ENCODE results near the gene ZNF341.

ZNF341 gene

DNA sequence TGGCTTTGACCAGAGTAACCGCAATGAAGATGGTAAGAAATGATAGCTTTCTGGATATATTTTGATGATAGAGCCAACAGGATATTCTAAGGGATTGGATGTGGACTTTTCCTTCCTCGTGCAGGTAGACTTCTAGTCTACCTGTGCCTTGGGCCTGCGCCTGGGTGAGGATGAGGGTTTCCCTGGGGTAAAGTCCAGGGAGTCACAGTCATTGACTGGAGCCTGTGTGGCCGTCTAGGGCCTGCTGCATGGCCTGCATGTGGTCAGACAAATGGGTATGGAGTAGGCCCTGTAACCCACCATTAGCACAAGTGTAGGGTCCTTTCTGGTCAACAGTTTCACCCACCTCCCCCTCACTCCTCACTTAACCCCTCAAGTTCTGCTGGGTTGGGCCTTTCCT, 66.6 kb downstream of the ZNF341 start:
- DNase-seq = no peak

GRCh38 chr20:33803921-33804337, 72.1 kb downstream of the ZNF341 start:
- no peak for DNase-seq

- DNase-seq = no peak
Measured at GRCh38 chr20:33808388-33808787, 76.6 kb downstream of the ZNF341 start.

GRCh38 chr20:33810259-33810658, 78.5 kb downstream of the ZNF341 start:
- DNase-seq = no peak

GRCh38 chr20:33810885-33811775, 79.3 kb downstream of the ZNF341 start, which contains the start of gene CHMP4B:
CHMP4B (plus strand) TSS chr20:33811348; CDS start chr20:33811469, 121 bp downstream.
- peak; percentile 98 to 99 for DNase-seq

GRCh38 chr20:33811776-33812151, 80.0 kb downstream of the ZNF341 start:
- DNase-seq = no peak

DNA sequence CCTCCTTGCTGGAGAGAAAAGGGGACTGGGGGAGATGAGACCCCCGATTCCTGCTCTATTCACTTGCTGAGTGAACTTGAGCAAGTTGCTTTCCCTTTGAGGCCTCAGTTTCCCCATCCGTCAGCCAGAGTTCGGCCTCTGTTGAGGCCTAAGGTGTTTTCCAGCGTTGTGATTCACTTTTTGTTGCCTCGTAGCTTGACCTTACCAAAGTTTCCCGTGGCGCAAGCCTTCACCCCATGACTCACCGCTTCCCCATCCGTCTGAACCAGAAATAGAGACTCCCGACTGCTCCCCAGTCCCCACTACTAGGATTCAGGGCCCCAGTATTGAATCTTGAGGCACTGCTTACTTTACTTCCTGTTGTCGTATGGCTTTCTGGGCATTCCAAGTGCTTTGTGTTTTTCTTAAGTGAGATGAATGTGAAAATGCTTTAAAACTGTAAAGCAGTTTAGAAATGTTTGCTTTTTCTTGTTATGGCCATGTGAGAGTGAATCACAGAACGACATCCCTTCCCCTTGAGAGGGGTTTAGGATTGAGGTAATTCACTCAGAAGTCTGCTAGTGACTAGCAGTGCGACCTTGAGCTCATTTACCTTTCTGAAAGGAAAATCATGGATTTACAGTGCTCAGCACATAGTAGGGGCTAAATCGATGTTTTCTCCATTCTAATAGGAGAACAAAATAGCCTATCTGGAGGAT, 80.5 kb downstream of the ZNF341 start:
- DNase-seq = no peak

DNA sequence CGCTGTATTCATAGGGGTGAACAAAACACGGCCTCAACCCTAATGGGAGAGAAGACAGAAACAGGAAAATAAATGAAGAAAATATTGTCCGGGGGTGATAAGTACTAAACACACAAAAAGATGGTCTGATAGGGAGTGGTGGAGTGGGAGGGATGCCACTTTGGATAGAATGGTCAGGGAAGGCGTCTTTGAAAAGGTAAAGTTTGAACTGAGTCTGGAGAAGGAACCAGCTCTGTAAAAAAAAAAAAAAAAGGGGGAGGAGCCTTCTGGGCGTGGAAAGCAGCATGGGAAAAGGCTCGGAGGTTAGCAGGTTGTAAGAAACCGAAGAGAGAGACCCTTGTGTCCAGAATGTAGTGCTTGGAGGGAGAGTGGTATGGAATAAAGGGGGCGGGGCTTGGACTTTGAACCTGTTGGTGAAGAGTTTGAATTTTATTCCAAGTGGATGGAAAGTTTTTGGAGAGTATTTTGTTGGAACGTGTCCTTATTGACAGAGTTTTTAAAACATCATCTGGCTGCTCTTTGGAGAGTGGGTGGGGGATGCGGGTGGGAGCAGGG, 81.2 kb downstream of the ZNF341 start:
- DNase-seq = peak in 1 of 2 experiments; percentile 6

- no peak for DNase-seq
Measured at GRCh38 chr20:33814238-33814712, 82.5 kb downstream of the ZNF341 start.

DNA sequence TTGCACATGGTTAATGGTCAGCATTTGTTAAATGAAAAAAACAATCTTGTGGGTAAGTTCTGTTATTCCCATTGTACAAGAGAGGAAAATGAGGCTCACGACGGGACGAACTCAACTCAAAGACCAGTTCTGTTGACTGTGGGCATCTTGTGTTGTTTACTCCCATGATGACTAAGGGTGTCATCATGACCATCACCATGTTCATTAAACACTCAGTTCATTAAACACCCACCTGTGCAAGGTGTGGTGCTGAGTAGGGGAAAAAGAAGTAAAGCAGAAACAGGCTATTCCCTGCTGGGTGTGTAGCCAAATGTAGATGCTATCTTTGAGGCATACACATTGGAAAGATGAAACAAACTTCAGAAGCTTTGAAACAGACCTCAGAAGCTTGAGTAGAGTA, 83.9 kb downstream of the ZNF341 start:
- DNase-seq = no peak

DNA sequence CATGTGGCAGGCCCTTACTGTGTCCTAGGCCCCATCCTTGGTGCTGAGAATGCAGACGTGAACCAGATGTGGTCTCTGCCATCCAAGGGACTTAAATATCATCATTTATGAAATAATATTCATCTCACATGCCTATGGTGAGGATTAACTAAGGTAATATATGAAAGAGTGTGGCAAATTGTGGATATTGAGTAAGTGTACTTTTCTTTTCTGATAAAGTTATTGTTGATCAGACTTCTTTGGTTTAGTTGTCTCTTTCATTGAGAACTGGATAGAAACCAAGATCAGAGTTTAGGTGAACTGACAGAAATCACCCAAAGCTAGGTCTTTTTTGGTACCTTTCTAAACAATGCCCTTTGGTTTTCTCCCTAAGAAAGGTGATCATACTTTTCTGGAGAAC, 84.4 kb downstream of the ZNF341 start:
- DNase-seq = no peak

- DNase-seq = no peak
Measured at GRCh38 chr20:33817411-33817810, 85.6 kb downstream of the ZNF341 start.

DNA sequence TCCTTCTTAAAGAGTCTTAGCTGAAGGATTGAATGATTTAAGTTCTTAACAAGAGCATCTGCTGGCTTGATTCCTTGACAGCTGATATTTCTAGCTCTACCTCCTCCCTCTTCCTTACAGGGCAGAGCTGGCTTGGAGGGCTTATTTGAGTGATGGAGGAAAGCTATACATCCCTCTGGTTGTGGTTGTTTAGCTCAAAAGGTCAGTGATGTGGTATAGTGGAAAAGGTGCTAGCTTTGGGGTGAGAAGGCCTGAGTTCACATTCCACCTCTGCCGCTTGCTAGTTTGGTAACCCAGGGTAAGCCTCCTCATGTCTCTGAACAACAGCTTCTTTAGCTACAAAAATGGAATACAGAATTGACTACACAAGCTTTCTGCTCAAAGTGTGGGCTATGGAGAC, 87.7 kb downstream of the ZNF341 start:
- no peak for DNase-seq

DNA sequence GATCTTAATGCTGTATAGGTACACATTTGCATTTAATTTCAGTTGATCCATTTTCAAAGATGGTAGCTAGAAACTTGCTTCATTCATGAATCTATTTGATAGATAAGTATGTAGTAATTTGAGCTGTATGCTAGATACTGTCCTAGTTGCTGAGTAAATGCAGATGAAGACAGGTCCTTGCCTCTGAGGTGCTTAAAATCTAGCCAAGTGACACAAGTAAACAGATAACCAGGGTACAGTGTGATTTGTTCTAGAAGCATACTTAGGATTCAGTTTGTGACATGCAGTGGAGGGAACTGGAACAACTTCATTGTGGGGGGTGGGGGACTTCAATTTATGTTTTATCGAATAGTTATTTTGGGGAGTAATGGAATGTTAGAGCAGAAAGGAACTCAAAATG, 88.6 kb downstream of the ZNF341 start:
- no peak for DNase-seq

GRCh38 chr20:33821270-33821836, 89.6 kb downstream of the ZNF341 start:
- no peak for DNase-seq

DNA sequence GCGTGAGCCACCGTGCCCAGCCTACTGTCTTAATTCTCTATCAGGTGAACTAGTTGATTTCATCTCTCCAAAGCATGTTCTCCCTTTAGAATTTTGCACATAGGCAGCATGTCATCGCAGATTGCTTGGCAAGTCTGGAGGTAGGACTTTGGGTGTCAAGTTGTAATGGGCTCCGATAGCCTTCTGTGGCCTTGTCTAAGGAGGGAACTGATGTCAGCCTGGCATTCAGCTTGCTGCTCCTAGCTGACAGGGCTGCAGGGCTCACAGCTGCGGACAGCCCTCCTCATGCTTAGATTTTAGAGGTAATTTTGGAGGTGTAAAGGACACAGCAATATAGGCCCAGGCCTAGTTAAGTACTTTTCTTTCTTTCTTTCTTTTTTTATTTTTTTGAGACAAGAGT, 90.6 kb downstream of the ZNF341 start:
- no peak for DNase-seq

GRCh38 chr20:33822991-33823390, 91.2 kb downstream of the ZNF341 start:
- DNase-seq = no peak

DNA sequence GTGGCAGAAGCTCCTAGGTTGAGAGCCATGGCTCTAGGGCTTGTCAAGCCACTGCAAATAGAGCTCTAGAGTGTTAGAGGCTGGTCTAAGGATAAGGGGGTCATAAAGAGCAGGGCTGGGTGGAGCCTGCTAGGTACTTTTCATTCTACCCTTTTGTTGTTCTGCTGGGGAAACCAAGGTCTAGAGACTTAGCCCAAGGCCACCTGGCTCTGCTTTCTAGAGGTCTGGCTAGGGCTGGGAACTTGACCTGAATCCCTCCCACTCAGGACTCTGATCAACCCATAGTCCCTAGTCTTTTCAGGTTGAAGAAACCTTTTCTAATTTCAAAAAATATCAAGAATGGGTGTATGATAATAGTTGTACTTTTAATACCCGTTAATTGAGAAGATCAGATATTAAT, 93.1 kb downstream of the ZNF341 start:
- no peak for DNase-seq

- DNase-seq = no peak
Measured at GRCh38 chr20:33825340-33826269, 93.8 kb downstream of the ZNF341 start.

DNA sequence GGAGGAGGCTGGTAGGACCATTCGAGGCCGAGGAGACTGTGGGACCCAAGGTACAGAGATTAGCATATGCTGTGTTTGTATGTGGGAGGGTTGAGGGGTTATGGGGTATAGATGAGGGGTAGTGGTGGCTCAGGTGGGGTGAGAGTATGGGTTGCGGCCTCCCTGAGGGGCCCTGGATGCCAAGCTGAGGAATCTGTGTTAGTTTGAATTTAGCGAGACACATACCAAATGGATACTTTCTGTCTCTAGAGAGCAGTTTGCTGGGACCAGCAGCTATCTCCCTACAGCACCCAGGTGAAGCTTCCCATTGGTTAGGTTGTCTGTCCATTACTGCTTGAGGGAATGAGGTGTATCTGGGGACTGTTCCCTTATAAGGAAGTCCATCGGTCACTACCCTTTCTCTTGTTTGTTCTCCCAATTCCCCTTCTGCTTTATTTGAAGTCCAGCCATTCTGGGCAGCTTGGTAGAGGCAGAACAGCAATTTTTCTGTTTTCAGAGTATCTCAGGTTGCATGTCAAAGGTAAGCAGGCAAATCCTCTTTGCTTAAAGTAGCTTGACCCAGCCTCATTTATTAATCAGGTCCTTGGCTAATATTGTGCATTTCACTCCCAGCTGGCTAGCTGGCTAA, 94.6 kb downstream of the ZNF341 start:
- peak in 1 of 2 experiments; percentile 11 for DNase-seq

- no peak for DNase-seq
Measured at GRCh38 chr20:33827109-33827508, 95.3 kb downstream of the ZNF341 start.

Data from NCI-H2081 (cell line).